WTC11 (cell line): ENCODE results near the gene FREY1. TPM values are rescaled to one million over a fixed set of nuclear protein-coding genes. Genes with fewer than 3 reads are reported as not detected.

Experiments
- ATAC-seq: fragments of 200-7000 bp; cut with Tn5 transposase; 2 replicates; pipeline ENCODE4 v1.10.0; 2021; ENCODE audit warnings: mild to moderate bottlenecking, moderate library complexity
- CTCF ChIA-PET: fragments of 300-600 bp; sonication (Branson Sonifier 250); formaldehyde crosslinking; loops from one replicate; lab custom pipeline; 2021; ENCODE audit warnings: antibody characterized with exemption; lab: Charles Lee
- POLR2A ChIA-PET: fragments of 350-600 bp; sonication (Branson Sonifier 250); formaldehyde crosslinking; loops from one replicate; lab custom pipeline; 2021; ENCODE audit warnings: antibody characterized with exemption; lab: Charles Lee
- DNase-seq: peaks from one replicate; pipeline ENCODE4 v3.0.0; 2021; ENCODE audit warnings: low spot score
- H3K27ac Mint-ChIP-seq: 2 replicates; pipeline ENCODE4 v1.8.0; 2021; ENCODE audit warnings: mixed read lengths
- H3K27me3 Mint-ChIP-seq: 2 replicates; pipeline ENCODE4 v1.8.0; 2021; ENCODE audit warnings: low read depth, mild to moderate bottlenecking, moderate library complexity, mixed read lengths
- H3K36me3 Mint-ChIP-seq: 2 replicates; pipeline ENCODE4 v1.8.0; 2021; ENCODE audit warnings: mixed read lengths
- H3K4me1 Mint-ChIP-seq: 2 replicates; pipeline ENCODE4 v1.8.0; 2022; ENCODE audit warnings: mixed read lengths
- H3K4me3 Mint-ChIP-seq: 2 replicates; pipeline ENCODE4 v1.8.0; 2021; ENCODE audit warnings: mild to moderate bottlenecking, moderate library complexity, mixed read lengths
- H3K9me3 Mint-ChIP-seq: 2 replicates; pipeline ENCODE4 v1.8.0; 2021; ENCODE audit warnings: mixed read lengths
- CBFB ChIP-seq: sonication (generic); formaldehyde crosslinking; IDR thresholded peaks from 2 replicates; pipeline ENCODE4 v1.8.1; 2022; ENCODE audit warnings: mild to moderate bottlenecking, low read depth, missing genetic modification reagents
- CREM ChIP-seq: sonication (generic); formaldehyde crosslinking; IDR thresholded peaks from 2 replicates; pipeline ENCODE4 v1.8.1; 2022; ENCODE audit warnings: mild to moderate bottlenecking, missing genetic modification reagents, moderate library complexity
- ETV6 ChIP-seq: sonication (generic); formaldehyde crosslinking; IDR thresholded peaks from 2 replicates; pipeline ENCODE4 v1.8.1; 2022; ENCODE audit warnings: mild to moderate bottlenecking, missing genetic modification reagents
- FOXP1 ChIP-seq: sonication (generic); formaldehyde crosslinking; IDR thresholded peaks from 2 replicates; pipeline ENCODE4 v1.8.0; 2022; ENCODE audit warnings: missing genetic modification reagents, mild to moderate bottlenecking, moderate library complexity, borderline replicate concordance
- GABPB1 ChIP-seq: sonication (generic); formaldehyde crosslinking; IDR thresholded peaks from 2 replicates; pipeline ENCODE4 v1.8.1; 2023; ENCODE audit warnings: mild to moderate bottlenecking, missing genetic modification reagents
- JUN ChIP-seq: sonication (generic); formaldehyde crosslinking; IDR thresholded peaks from 2 replicates; pipeline ENCODE4 v1.8.0; 2023; ENCODE audit warnings: mild to moderate bottlenecking, missing genetic modification reagents
- KAT7 ChIP-seq: sonication (generic); formaldehyde crosslinking; IDR thresholded peaks from 2 replicates; pipeline ENCODE4 v1.8.1; 2023; ENCODE audit warnings: missing genetic modification reagents, mild to moderate bottlenecking, borderline replicate concordance
- MYBL2 ChIP-seq: sonication (generic); formaldehyde crosslinking; IDR thresholded peaks from 2 replicates; pipeline ENCODE4 v1.8.1; 2023; ENCODE audit warnings: mild to moderate bottlenecking, moderate library complexity, missing genetic modification reagents
- NFE2L1 ChIP-seq: sonication (generic); formaldehyde crosslinking; IDR thresholded peaks from 2 replicates; pipeline ENCODE4 v1.8.1; 2023; ENCODE audit warnings: missing genetic modification reagents
- NR1H2 ChIP-seq: sonication (generic); formaldehyde crosslinking; IDR thresholded peaks from 2 replicates; pipeline ENCODE4 v1.9.0; 2021; ENCODE audit warnings: mild to moderate bottlenecking, moderate library complexity, missing genetic modification reagents
- RELA ChIP-seq: sonication (generic); formaldehyde crosslinking; IDR thresholded peaks from 2 replicates; pipeline ENCODE4 v1.8.1; 2022; ENCODE audit warnings: missing genetic modification reagents, mild to moderate bottlenecking, borderline replicate concordance
- RORB ChIP-seq: fragments of 250-450 bp; sonication (Bioruptor Pico); IDR thresholded peaks from 2 replicates; pipeline ENCODE4 v1.9.0; 2021; ENCODE audit warnings: mild to moderate bottlenecking
- SP1 ChIP-seq: sonication (generic); formaldehyde crosslinking; conservative IDR thresholded peaks from 2 replicates; pipeline ENCODE4 v1.8.1; 2022; ENCODE audit warnings: missing genetic modification reagents
- ZNF219 ChIP-seq: sonication (generic); formaldehyde crosslinking; IDR thresholded peaks from 2 replicates; pipeline ENCODE4 v1.8.0; 2023; ENCODE audit warnings: missing genetic modification reagents, mild to moderate bottlenecking, borderline replicate concordance
- ZNF232 ChIP-seq: sonication (generic); formaldehyde crosslinking; IDR thresholded peaks from 2 replicates; pipeline ENCODE4 v1.8.0; 2022; ENCODE audit warnings: mild to moderate bottlenecking, missing genetic modification reagents
- ZNF317 ChIP-seq: sonication (generic); formaldehyde crosslinking; IDR thresholded peaks from 2 replicates; pipeline ENCODE4 v1.8.1; 2023; ENCODE audit warnings: low read depth, mild to moderate bottlenecking, moderate library complexity, missing genetic modification reagents, borderline replicate concordance
- ZNF416 ChIP-seq: fragments of 250-450 bp; sonication (Bioruptor Pico); IDR thresholded peaks from 2 replicates; pipeline ENCODE4 v1.9.0; 2021; ENCODE audit warnings: mild to moderate bottlenecking, inconsistent platforms
- total RNA-seq: library from RNA; stranded (reverse); gene quantifications from 3 replicates; pipeline ENCODE4 v1.2.3, GENCODE V29; 2021
- TF ChIP-seq, protein P1 (sequence below): fragments of 250-450 bp; sonication (Bioruptor Pico); IDR thresholded peaks from 2 replicates; pipeline ENCODE4 v1.9.0; 2021; ENCODE audit warnings: mild to moderate bottlenecking, borderline replicate concordance
- TF ChIP-seq, protein P2 (sequence below): fragments of 250-450 bp; sonication (Bioruptor Pico); IDR thresholded peaks from 2 replicates; pipeline ENCODE4 v2.1.2; 2022; ENCODE audit warnings: mild to moderate bottlenecking, moderate library complexity
- TF ChIP-seq, protein P3 (sequence below): sonication (generic); formaldehyde crosslinking; IDR thresholded peaks from 2 replicates; pipeline ENCODE4 v1.8.1; 2023; ENCODE audit warnings: mild to moderate bottlenecking, missing genetic modification reagents, borderline replicate concordance
- TF ChIP-seq, protein P4 (sequence below): sonication (generic); formaldehyde crosslinking; IDR thresholded peaks from 2 replicates; pipeline ENCODE4 v1.8.1; 2023; ENCODE audit warnings: mild to moderate bottlenecking, moderate library complexity, missing genetic modification reagents

Gene FREY1
- total RNA-seq, 1 experiment from 2014 or later, result 2.1 TPM

DNA sequence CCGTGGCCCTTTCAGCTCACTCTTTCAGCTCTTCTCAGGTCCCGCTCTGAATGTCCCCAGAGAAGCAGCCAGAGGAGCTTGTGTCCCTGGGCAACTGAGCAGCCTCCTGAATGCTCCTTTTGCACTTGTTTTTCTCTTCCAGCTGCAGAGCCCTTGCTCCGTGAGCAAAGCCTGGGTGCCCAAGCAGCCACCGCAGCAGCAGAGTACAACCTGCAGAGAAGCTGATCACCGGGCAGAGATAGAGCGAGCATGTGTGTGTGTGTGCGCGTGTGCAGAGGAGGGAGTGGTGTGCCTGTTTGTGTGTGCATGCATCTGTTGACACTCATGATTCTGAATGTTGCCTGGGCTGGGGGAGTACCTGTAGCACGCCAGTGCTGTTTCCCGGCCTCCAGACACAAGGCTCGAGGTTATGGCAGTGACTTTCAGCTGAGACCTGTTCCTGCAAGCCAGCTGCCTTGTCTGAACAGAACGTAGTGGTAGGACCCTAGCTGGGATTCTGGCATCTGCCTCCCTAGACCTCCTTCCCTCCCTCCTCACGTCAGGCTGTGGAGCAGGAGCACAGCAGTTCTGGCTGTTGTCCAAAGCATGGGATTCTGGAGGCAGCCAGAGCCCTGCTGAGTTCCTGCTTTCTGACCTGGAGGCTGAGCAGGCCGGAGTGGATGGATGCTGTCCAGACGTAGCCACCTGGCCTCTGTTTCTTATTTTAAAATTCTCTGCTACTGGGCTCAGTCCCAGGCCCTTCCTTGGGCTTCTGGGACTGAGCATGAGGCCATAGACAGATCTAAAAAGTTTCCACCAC is 26.1 kb downstream of the FREY1 start:
- H3K4me1 Mint-ChIP-seq, result peaks cover 11% of the 10 kb centered on the region

DNA sequence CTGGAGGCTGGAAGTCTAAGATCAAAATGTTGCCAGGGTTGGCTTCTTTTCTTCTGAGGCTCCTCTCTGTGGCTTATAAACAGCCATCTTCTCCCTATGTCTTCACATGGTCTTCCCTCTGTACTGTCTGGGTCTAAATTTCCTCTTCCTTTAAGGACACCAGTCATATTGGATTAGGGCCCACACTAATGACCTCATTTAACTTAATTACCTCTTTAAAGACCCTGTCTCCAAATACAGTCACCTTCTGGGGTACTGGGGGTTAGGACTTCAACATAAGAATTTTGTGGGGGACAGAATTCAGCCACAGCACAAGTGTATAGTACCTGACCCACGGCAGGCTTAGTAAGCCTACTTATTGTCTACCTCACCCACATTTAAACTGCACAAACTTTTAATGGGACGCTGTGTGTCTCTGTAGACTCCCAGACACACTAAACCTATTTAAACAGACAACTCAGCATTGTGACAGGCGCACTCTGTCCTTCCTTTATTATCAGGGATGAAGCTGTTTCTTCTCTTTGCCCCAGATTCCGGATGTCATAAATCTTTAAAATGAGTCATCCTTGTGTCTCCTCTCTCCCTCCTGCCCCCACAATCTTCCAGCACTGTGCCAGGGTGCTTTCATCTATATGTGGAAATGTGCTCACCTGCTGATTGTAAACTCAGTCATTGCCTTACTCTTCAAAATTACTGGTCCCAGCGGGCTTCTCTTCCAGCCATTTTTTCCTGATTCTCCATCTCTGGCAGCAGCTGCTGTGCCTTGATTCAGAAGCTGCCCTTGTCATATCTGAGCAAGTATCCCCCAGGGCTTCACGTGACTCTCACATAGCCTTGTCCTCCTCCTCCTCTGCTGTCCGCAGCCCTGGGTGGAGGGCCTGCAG is 27.0 kb downstream of the FREY1 start:
- Mint-ChIP-seq H3K9me3 (no peaks in the 10 kb centered on the region), H3K4me3 (no peak overlapping the region), H3K27me3 (peaks cover 7% of the 10 kb centered on the region; the same call in 1 of the 2 replicates), H3K36me3 (peaks cover 3% of the 10 kb centered on the region; the same call in 1 of the 2 replicates), H3K27ac (peak overlapping the region; percentile 22; the same call in 1 of the 2 replicates), H3K4me1 (peaks cover 20% of the 10 kb centered on the region)
- POLR2A ChIA-PET, result interaction anchor here (0.7 to 1.4 kb wide), 2 partner anchors 16 to 19 kb away, joined by 3 read pairs; no protein-coding TSS in a partner anchor
- DNase-seq (no peak), ATAC-seq (no peak)
- TF ChIP-seq RELA (CRISPR knock-in tag) (no peak), JUN (CRISPR knock-in tag) (no peak), GABPB1 (CRISPR knock-in tag) (no peak), ZNF232 (CRISPR knock-in tag) (no peak), SP1 (CRISPR knock-in tag) (no peak)
- TF ChIP-seq, protein P1, sequence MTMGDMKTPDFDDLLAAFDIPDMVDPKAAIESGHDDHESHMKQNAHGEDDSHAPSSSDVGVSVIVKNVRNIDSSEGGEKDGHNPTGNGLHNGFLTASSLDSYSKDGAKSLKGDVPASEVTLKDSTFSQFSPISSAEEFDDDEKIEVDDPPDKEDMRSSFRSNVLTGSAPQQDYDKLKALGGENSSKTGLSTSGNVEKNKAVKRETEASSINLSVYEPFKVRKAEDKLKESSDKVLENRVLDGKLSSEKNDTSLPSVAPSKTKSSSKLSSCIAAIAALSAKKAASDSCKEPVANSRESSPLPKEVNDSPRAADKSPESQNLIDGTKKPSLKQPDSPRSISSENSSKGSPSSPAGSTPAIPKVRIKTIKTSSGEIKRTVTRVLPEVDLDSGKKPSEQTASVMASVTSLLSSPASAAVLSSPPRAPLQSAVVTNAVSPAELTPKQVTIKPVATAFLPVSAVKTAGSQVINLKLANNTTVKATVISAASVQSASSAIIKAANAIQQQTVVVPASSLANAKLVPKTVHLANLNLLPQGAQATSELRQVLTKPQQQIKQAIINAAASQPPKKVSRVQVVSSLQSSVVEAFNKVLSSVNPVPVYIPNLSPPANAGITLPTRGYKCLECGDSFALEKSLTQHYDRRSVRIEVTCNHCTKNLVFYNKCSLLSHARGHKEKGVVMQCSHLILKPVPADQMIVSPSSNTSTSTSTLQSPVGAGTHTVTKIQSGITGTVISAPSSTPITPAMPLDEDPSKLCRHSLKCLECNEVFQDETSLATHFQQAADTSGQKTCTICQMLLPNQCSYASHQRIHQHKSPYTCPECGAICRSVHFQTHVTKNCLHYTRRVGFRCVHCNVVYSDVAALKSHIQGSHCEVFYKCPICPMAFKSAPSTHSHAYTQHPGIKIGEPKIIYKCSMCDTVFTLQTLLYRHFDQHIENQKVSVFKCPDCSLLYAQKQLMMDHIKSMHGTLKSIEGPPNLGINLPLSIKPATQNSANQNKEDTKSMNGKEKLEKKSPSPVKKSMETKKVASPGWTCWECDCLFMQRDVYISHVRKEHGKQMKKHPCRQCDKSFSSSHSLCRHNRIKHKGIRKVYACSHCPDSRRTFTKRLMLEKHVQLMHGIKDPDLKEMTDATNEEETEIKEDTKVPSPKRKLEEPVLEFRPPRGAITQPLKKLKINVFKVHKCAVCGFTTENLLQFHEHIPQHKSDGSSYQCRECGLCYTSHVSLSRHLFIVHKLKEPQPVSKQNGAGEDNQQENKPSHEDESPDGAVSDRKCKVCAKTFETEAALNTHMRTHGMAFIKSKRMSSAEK (CRISPR knock-in tag), result no peak
- CTCF ChIA-PET, result interaction anchor here (1.0 to 3.2 kb wide), 6 partner anchors 7 to 435 kb away, joined by 3 to 15 read pairs (median 4); no protein-coding TSS in a partner anchor

More for the DNA sequence above, 26.1 kb downstream of the FREY1 start:
- no peak overlapping the region for H3K27ac Mint-ChIP-seq
- H3K27me3 Mint-ChIP-seq, result peaks cover 7% of the 10 kb centered on the region; the same call in 1 of the 2 replicates
- TF ChIP-seq KAT7 (CRISPR knock-in tag) (no peak), ZNF317 (CRISPR knock-in tag) (no peak), MYBL2 (CRISPR knock-in tag) (no peak), NFE2L1 (CRISPR knock-in tag) (no peak), ZNF416 (CRISPR knock-in tag) (no peak), NR1H2 (CRISPR knock-in tag) (no peak), JUN (CRISPR knock-in tag) (no peak), ZNF219 (CRISPR knock-in tag) (no peak), RORB (no peak), CBFB (no peak), FOXP1 (CRISPR knock-in tag) (no peak), ZNF232 (CRISPR knock-in tag) (no peak), CREM (CRISPR knock-in tag) (no peak), ETV6 (CRISPR knock-in tag) (no peak)
- TF ChIP-seq, protein P2, sequence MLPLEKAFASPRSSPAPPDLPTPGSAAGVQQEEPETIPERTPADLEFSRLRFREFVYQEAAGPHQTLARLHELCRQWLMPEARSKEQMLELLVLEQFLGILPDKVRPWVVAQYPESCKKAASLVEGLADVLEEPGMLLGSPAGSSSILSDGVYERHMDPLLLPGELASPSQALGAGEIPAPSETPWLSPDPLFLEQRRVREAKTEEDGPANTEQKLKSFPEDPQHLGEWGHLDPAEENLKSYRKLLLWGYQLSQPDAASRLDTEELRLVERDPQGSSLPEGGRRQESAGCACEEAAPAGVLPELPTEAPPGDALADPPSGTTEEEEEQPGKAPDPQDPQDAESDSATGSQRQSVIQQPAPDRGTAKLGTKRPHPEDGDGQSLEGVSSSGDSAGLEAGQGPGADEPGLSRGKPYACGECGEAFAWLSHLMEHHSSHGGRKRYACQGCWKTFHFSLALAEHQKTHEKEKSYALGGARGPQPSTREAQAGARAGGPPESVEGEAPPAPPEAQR (CRISPR knock-in tag), result no peak
- TF ChIP-seq, protein P3, sequence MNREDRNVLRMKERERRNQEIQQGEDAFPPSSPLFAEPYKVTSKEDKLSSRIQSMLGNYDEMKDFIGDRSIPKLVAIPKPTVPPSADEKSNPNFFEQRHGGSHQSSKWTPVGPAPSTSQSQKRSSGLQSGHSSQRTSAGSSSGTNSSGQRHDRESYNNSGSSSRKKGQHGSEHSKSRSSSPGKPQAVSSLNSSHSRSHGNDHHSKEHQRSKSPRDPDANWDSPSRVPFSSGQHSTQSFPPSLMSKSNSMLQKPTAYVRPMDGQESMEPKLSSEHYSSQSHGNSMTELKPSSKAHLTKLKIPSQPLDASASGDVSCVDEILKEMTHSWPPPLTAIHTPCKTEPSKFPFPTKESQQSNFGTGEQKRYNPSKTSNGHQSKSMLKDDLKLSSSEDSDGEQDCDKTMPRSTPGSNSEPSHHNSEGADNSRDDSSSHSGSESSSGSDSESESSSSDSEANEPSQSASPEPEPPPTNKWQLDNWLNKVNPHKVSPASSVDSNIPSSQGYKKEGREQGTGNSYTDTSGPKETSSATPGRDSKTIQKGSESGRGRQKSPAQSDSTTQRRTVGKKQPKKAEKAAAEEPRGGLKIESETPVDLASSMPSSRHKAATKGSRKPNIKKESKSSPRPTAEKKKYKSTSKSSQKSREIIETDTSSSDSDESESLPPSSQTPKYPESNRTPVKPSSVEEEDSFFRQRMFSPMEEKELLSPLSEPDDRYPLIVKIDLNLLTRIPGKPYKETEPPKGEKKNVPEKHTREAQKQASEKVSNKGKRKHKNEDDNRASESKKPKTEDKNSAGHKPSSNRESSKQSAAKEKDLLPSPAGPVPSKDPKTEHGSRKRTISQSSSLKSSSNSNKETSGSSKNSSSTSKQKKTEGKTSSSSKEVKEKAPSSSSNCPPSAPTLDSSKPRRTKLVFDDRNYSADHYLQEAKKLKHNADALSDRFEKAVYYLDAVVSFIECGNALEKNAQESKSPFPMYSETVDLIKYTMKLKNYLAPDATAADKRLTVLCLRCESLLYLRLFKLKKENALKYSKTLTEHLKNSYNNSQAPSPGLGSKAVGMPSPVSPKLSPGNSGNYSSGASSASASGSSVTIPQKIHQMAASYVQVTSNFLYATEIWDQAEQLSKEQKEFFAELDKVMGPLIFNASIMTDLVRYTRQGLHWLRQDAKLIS, result no peak
- TF ChIP-seq, protein P4, sequence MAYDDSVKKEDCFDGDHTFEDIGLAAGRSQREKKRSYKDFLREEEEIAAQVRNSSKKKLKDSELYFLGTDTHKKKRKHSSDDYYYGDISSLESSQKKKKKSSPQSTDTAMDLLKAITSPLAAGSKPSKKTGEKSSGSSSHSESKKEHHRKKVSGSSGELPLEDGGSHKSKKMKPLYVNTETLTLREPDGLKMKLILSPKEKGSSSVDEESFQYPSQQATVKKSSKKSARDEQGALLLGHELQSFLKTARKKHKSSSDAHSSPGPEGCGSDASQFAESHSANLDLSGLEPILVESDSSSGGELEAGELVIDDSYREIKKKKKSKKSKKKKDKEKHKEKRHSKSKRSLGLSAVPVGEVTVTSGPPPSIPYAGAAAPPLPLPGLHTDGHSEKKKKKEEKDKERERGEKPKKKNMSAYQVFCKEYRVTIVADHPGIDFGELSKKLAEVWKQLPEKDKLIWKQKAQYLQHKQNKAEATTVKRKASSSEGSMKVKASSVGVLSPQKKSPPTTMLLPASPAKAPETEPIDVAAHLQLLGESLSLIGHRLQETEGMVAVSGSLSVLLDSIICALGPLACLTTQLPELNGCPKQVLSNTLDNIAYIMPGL (CRISPR knock-in tag), result no peak
- ChIA-PET CTCF (interaction anchor here (1.0 to 3.2 kb wide), 6 partner anchors 8 to 434 kb away, joined by 3 to 15 read pairs (median 4); no protein-coding TSS in a partner anchor), POLR2A (interaction anchor here (0.7 to 1.4 kb wide), 3 partner anchors 15 to 39 kb away, joined by 3 read pairs; no protein-coding TSS in a partner anchor)
- DNase-seq (no peak), ATAC-seq (no peak)
- no peak overlapping the region for H3K4me3 Mint-ChIP-seq
- no peaks in the 10 kb centered on the region for H3K9me3 Mint-ChIP-seq
- peaks cover 3% of the 10 kb centered on the region; the same call in 1 of the 2 replicates for H3K36me3 Mint-ChIP-seq
